Lower lobe of right lung (tissue), 2 donors: ENCODE data around the gene EVA1B. TPM values are rescaled to one million over a fixed set of nuclear protein-coding genes. Genes with fewer than 3 reads are reported as not detected.

Source experiments
- ATAC-seq, 2 donors: fragments of 200-7000 bp; cut with Tn5 transposase; one replicate each; pipeline ENCODE4 v1.9.1; 2020 to 2022; ENCODE audit warnings: mild to moderate bottlenecking in 2 of 2, moderate library complexity in 2 of 2
- DNase-seq: peaks from one replicate; pipeline ENCODE4 v3.0.0-alpha.2; 2020
- H3K27ac ChIP-seq: fragments of 200-600 bp; one replicate; pipeline ENCODE4 v1.8.0; 2022
- H3K27me3 ChIP-seq: fragments of 200-600 bp; one replicate; pipeline ENCODE4 v1.8.0; 2022; ENCODE audit warnings: low read depth
- H3K36me3 ChIP-seq: fragments of 200-600 bp; one replicate; pipeline ENCODE4 v1.8.0; 2022; ENCODE audit warnings: mild to moderate bottlenecking
- H3K4me1 ChIP-seq: fragments of 200-600 bp; one replicate; pipeline ENCODE4 v1.8.0; 2022
- H3K4me3 ChIP-seq: fragments of 200-600 bp; one replicate; pipeline ENCODE4 v1.8.0; 2022; ENCODE audit warnings: mild to moderate bottlenecking
- H3K9me3 ChIP-seq: fragments of 200-600 bp; one replicate; pipeline ENCODE4 v1.8.0; 2022
- intact Hi-C: fragments of 100-400 bp; cut with DNase I; formaldehyde crosslinking; loops from one replicate; pipeline ENCODE4 v1.11.0; 2022
- total RNA-seq: library from RNA; stranded (reverse); fragmentation: NEBNext Ultra II Directional; extraction: Animal tissue kit (Norgen Biotek cat#: 25700); gene quantifications from one replicate; pipeline ENCODE4 v1.2.1, GENCODE V29; 2021
- TF ChIP-seq, protein P1 (sequence below): fragments of 200-600 bp; IDR thresholded peaks from one replicate; pipeline ENCODE4 v1.8.0; 2022; ENCODE audit warnings: antibody characterized with exemption, mild to moderate bottlenecking
- donor health status: DM: no; HTN: yes; CAD: no; lungs with severe emphysema.

The EVA1B gene
- total RNA-seq, 1 donor from 2014 or later = 25.7 TPM

- Histone ChIP-seq H3K4me3 (no peak overlapping the region), H3K27ac (no peak overlapping the region), H3K36me3 (peaks cover 80% of the 10 kb centered on the region), H3K9me3 (no peaks in the 10 kb centered on the region), H3K4me1 (peaks cover 31% of the 10 kb centered on the region), H3K27me3 (no peaks in the 10 kb centered on the region)
- TF ChIP-seq, protein P1, sequence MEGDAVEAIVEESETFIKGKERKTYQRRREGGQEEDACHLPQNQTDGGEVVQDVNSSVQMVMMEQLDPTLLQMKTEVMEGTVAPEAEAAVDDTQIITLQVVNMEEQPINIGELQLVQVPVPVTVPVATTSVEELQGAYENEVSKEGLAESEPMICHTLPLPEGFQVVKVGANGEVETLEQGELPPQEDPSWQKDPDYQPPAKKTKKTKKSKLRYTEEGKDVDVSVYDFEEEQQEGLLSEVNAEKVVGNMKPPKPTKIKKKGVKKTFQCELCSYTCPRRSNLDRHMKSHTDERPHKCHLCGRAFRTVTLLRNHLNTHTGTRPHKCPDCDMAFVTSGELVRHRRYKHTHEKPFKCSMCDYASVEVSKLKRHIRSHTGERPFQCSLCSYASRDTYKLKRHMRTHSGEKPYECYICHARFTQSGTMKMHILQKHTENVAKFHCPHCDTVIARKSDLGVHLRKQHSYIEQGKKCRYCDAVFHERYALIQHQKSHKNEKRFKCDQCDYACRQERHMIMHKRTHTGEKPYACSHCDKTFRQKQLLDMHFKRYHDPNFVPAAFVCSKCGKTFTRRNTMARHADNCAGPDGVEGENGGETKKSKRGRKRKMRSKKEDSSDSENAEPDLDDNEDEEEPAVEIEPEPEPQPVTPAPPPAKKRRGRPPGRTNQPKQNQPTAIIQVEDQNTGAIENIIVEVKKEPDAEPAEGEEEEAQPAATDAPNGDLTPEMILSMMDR = no peak
- ATAC-seq = no peak
- DNase-seq = no peak
- intact Hi-C loops = no loop called here
Observed at GRCh38 chr1:36355811-36356210, 32.4 kb upstream of the EVA1B start.

- intact Hi-C loops = no loop called here
- Histone ChIP-seq H3K4me3 (no peak overlapping the region), H3K27ac (no peak overlapping the region), H3K4me1 (peaks cover 36% of the 10 kb centered on the region), H3K9me3 (no peaks in the 10 kb centered on the region), H3K27me3 (no peaks in the 10 kb centered on the region), H3K36me3 (peaks cover 80% of the 10 kb centered on the region)
- TF ChIP-seq, protein P1 = no peak
- no peak for ATAC-seq
- no peak for DNase-seq
Observed at GRCh38 chr1:36354486-36354885, 31.0 kb upstream of the EVA1B start.

GRCh38 chr1:36352910-36353878 is 29.7 kb upstream of the EVA1B start:
- no peak for ATAC-seq
- Histone ChIP-seq H3K36me3 (peaks cover 79% of the 10 kb centered on the region), H3K9me3 (no peaks in the 10 kb centered on the region), H3K4me3 (no peak overlapping the region), H3K27ac (no peak overlapping the region), H3K4me1 (peaks cover 41% of the 10 kb centered on the region), H3K27me3 (no peaks in the 10 kb centered on the region)
- no peak for DNase-seq
- intact Hi-C loops = no loop called here
- TF ChIP-seq, protein P1 = no peak

GRCh38 chr1:36352125-36352909 is 28.9 kb upstream of the EVA1B start:
- Histone ChIP-seq H3K27me3 (no peaks in the 10 kb centered on the region), H3K9me3 (no peaks in the 10 kb centered on the region), H3K4me3 (no peak overlapping the region), H3K36me3 (peaks cover 79% of the 10 kb centered on the region), H3K4me1 (peaks cover 41% of the 10 kb centered on the region), H3K27ac (peak overlapping the region; percentile 72)
- TF ChIP-seq, protein P1 = no peak
- intact Hi-C loops = no loop called here
- no peak for DNase-seq
- no peak for ATAC-seq

GRCh38 chr1:36351227-36351977 is 28.0 kb upstream of the EVA1B start:
- intact Hi-C loops = no loop called here
- DNase-seq (no peak), ATAC-seq (peak; percentile 43 to 49)
- Histone ChIP-seq H3K9me3 (no peaks in the 10 kb centered on the region), H3K4me3 (no peak overlapping the region), H3K27me3 (no peaks in the 10 kb centered on the region), H3K27ac (peak overlapping the region; percentile 72), H3K4me1 (peaks cover 41% of the 10 kb centered on the region), H3K36me3 (peaks cover 81% of the 10 kb centered on the region)
- TF ChIP-seq, protein P1 = no peak
